Hepatocyte (in vitro differentiated cells): ENCODE measurements around the gene CCDC183.
"Not testable (repeated sequence)": the region's sequence is repeated elsewhere in the genome, so short reads cannot be mapped to it uniquely, and the experiment has no call there.

Experiments
- CTCF ChIP-seq: fragments of 200-600 bp; sonication (generic); IDR thresholded peaks from 2 replicates; pipeline ENCODE4 v1.5.1; 2016; ENCODE audit warnings: antibody characterized with exemption, mild to moderate bottlenecking; ENCODE audit not compliant: poor library complexity
- EZH2 ChIP-seq: fragments of 200-600 bp; sonication (generic); IDR thresholded peaks from 2 replicates; pipeline ENCODE4 v1.6.1; 2016; ENCODE audit warnings: antibody characterized with exemption, mild to moderate bottlenecking, borderline replicate concordance
- EZH2phosphoT487 ChIP-seq: fragments of 200-600 bp; sonication (generic); IDR thresholded peaks from one replicate; pipeline ENCODE4 v1.6.1; 2018; ENCODE audit warnings: antibody characterized with exemption, mild to moderate bottlenecking, low read depth, moderate library complexity; ENCODE audit not compliant: unreplicated experiment, severe bottlenecking

GRCh38 chr9:136796775-136797347 is 723 bp downstream of the CCDC183 start:
- TF ChIP-seq CTCF, EZH2, EZH2phosphoT487: not testable (repeated sequence)
